ENCODE measurements around the gene TMEM50B. TPM values are rescaled to one million over a fixed set of nuclear protein-coding genes. Genes with fewer than 3 reads are reported as not detected.
"Not testable (repeated sequence)": the region's sequence is repeated elsewhere in the genome, so short reads cannot be mapped to it uniquely, and the experiment has no call there.

TMEM50B gene
- polyA plus RNA-seq, 2 of the 4 experiments (the other 2 are of a cell fraction): 11.1 to 19.4 TPM

DNA sequence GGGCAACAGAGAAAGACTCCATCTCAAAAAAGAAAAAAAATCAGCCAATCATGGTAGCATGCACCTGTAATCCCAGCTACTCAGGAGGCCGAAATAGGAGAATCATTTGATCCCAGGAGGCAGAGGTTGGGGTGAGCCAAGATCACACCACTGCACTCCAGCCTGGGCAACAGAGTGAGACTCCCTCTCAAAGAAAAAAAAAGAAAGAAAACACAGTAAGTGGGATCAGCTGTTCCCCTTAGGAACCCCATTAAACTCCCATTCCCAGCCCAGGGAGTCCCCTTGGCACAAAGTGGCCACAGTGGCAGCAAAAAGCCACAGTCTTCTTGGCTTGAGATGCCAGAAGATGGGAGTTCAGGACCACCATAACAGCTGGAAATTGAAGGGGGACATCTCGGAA is 9.1 kb downstream of the TMEM50B start:
- FAIRE-seq (no peak), DNase-seq (ENCODE audit: low read depth in 1 of 2, low spot score in 1 of 2) (no peak), ATAC-seq (no peak)
- CTCF ChIA-PET: interaction anchor here (0.6 to 1.0 kb wide), 3 partner anchors 18 to 274 kb away, joined by 3 to 4 read pairs (median 4); partner anchors contain the start of gene DNAJC28
- Histone ChIP-seq H3K27ac (no peak overlapping the region), H3K4me3 (no peak overlapping the region), H3K4me2 (no peak overlapping the region), H3K9me3 (no peaks in the 10 kb centered on the region), H3K4me1 (no peaks in the 10 kb centered on the region)
- WGBS (ENCODE audit: missing lambda C conversion rate): 100% methylated on average over 2 of the region's 2 CpGs
- POLR2A ChIA-PET: no interaction called here
- TF ChIP-seq HOXB13 (CRISPR knock-in tag; IDR thresholded peaks at IDR 0.05; ENCODE audit: low read depth) (no peak), PBX3 (IDR thresholded peaks at IDR 0.05) (no peak), SREBF2 (IDR thresholded peaks at IDR 0.05) (no peak), E2F6 (IDR thresholded peaks at IDR 0.05; ENCODE audit: borderline replicate concordance, low read depth) (no peak), CTCF (IDR thresholded peaks at IDR 0.05) (no peak), BHLHE40 (IDR thresholded peaks at IDR 0.05; ENCODE audit: low read depth, low read length) (no peak), HOXB5 (CRISPR knock-in tag; IDR thresholded peaks at IDR 0.05) (no peak)
- TF ChIP-seq, protein P1, sequence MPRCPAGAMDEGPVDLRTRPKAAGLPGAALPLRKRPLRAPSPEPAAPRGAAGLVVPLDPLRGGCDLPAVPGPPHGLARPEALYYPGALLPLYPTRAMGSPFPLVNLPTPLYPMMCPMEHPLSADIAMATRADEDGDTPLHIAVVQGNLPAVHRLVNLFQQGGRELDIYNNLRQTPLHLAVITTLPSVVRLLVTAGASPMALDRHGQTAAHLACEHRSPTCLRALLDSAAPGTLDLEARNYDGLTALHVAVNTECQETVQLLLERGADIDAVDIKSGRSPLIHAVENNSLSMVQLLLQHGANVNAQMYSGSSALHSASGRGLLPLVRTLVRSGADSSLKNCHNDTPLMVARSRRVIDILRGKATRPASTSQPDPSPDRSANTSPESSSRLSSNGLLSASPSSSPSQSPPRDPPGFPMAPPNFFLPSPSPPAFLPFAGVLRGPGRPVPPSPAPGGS (IDR thresholded peaks at IDR 0.05): no peak

- H3K27ac ChIP-seq; H3K4me2 ChIP-seq; DNase-seq (ENCODE audit: low read depth in 1 of 2, low spot score in 1 of 2); CTCF ChIA-PET; H3K4me3 ChIP-seq; H3K4me1 ChIP-seq; FAIRE-seq; H3K9me3 ChIP-seq; ATAC-seq: not testable (repeated sequence)
- POLR2A ChIA-PET: interaction anchor here (1.2 kb wide), 1 partner anchor 10 kb away, joined by 4 read pairs; no protein-coding TSS in a partner anchor
- WGBS (ENCODE audit: missing lambda C conversion rate): 83% methylated on average over 4 of the region's 4 CpGs
Measured at GRCh38 chr21:33469183-33469582, 10.6 kb downstream of the TMEM50B start.

DNA sequence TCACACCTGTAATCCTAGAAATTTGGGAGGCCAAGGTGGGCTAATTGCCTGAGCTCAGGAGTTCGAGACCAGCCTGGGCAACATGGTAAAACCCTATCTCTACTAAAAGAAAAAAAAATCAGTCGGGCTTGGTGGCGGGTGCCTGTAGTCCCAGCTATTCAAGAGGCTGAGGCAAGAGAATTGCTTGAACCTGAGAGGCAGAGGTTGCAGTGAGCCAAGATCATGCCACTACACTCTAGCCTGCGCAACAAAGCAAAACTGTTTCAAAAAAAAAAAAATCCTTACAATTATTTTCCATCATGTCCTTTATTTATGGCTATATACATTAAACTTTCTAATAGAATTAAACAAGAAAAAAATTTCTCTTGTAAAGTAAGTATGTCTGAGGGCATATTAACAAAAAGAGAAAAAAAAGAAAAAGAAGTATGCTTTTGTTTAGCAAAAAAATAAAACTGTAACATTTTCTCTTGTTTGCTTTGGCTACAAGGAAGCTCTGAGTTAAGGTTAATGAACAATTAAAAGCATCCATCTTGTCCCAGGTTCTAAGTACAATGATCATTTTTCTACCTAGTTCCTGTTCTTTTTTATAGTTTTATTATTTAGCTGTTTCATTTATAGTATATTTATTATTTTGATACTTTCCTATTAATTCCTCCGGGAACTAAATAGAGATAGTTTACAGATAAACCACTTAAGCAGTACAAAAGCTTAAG is 18.1 kb downstream of the TMEM50B start:
- WGBS (ENCODE audit: missing lambda C conversion rate): 83% methylated on average over 5 of the region's 5 CpGs
- Histone ChIP-seq H3K4me2 (no peak overlapping the region), H3K27ac (no peak overlapping the region), H3K4me1 (no peaks in the 10 kb centered on the region), H3K9me3 (no peaks in the 10 kb centered on the region), H3K4me3 (no peak overlapping the region)
- TF ChIP-seq MAFK (IDR thresholded peaks at IDR 0.05; ENCODE audit: partially characterized antibody) (no peak), REST (IDR thresholded peaks at IDR 0.05) (no peak), GATA3 (IDR thresholded peaks at IDR 0.05; ENCODE audit: borderline replicate concordance) (no peak), ZNF302 (CRISPR knock-in tag; IDR thresholded peaks at IDR 0.05) (no peak), FOSL2 (IDR thresholded peaks at IDR 0.05) (no peak), FOSL2 (CRISPR knock-in tag; IDR thresholded peaks at IDR 0.05) (no peak), JUN (IDR thresholded peaks at IDR 0.05) (no peak), CBX8 (IDR thresholded peaks at IDR 0.05) (no peak), CHD2 (IDR thresholded peaks at IDR 0.05; ENCODE audit: low read length, partially characterized antibody) (no peak), ZFP36 (IDR thresholded peaks at IDR 0.05; ENCODE audit: borderline replicate concordance, partially characterized antibody) (no peak), TP53 (CRISPR knock-in tag; IDR thresholded peaks at IDR 0.05) (no peak), RARB (CRISPR knock-in tag; IDR thresholded peaks at IDR 0.05) (no peak), CBX2 (IDR thresholded peaks at IDR 0.05; ENCODE audit: borderline replicate concordance, low read depth) (no peak)
- no peak for FAIRE-seq
- POLR2A ChIA-PET: no interaction called here
- CTCF ChIA-PET: interaction anchor here (1.0 kb wide), 1 partner anchor 17 kb away, joined by 3 read pairs; no protein-coding TSS in a partner anchor
- no peak for ATAC-seq
- no peak for DNase-seq (ENCODE audit: low read depth in 1 of 2, low spot score in 1 of 2)

All from A549 (cell line).